ENCODE data around the gene OR10R2. TPM values are rescaled to one million over a fixed set of nuclear protein-coding genes. Genes with fewer than 3 reads are reported as not detected.
"Not testable (repeated sequence)": the region's sequence is repeated elsewhere in the genome, so short reads cannot be mapped to it uniquely, and the experiment has no call there.

Gene OR10R2, protein sequence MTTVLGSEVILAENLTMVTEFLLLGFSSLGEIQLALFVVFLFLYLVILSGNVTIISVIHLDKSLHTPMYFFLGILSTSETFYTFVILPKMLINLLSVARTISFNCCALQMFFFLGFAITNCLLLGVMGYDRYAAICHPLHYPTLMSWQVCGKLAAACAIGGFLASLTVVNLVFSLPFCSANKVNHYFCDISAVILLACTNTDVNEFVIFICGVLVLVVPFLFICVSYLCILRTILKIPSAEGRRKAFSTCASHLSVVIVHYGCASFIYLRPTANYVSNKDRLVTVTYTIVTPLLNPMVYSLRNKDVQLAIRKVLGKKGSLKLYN
- total RNA-seq (not detected in 2 replicates), polyA plus RNA-seq (not detected in 2 replicates)

DNA sequence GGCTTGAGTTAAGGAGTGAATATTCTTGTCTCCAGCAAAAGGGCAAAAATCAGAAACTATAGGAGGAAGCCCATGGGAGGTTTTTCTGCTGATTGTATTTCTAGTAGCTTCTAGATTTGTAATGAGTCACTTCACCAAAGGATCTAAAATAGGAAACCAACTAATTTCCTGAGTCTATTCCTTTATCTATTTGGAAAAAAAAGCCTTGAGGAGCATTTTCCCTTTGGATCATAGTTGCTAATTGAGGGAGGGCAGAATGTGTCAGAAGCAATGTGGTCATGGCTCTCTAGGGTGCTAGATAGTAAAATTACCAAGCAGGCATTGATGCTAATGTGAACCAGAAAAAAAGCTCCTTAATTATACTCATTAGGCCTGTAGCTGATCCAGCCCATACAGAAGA, at the start of gene OR10R2:
OR10R2 (plus strand) TSS at position 301 of the 400 bp plus-strand sequence. CDS start 106 bp downstream, outside the sequence.
- DNase-seq (ENCODE audit: low read depth in 1 of 2, low spot score in 1 of 2) = no peak
- no peak within 1 kb of the TSS for H3K27ac ChIP-seq
- H3K36me3 ChIP-seq = no peaks in the 10 kb centered on the region
- H3K27me3 ChIP-seq = peaks cover 2% of the 10 kb centered on the region
- TF ChIP-seq, protein P1, sequence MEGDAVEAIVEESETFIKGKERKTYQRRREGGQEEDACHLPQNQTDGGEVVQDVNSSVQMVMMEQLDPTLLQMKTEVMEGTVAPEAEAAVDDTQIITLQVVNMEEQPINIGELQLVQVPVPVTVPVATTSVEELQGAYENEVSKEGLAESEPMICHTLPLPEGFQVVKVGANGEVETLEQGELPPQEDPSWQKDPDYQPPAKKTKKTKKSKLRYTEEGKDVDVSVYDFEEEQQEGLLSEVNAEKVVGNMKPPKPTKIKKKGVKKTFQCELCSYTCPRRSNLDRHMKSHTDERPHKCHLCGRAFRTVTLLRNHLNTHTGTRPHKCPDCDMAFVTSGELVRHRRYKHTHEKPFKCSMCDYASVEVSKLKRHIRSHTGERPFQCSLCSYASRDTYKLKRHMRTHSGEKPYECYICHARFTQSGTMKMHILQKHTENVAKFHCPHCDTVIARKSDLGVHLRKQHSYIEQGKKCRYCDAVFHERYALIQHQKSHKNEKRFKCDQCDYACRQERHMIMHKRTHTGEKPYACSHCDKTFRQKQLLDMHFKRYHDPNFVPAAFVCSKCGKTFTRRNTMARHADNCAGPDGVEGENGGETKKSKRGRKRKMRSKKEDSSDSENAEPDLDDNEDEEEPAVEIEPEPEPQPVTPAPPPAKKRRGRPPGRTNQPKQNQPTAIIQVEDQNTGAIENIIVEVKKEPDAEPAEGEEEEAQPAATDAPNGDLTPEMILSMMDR (IDR thresholded peaks at IDR 0.05; ENCODE audit: low read depth, low read length) = no peak
- no peak within 1 kb of the TSS for H3K4me3 ChIP-seq
- H3K4me1 ChIP-seq (ENCODE audit: low read depth) = no peaks in the 10 kb centered on the region
- no peaks in the 10 kb centered on the region for H3K9me3 ChIP-seq (ENCODE audit: low read depth)

DNA sequence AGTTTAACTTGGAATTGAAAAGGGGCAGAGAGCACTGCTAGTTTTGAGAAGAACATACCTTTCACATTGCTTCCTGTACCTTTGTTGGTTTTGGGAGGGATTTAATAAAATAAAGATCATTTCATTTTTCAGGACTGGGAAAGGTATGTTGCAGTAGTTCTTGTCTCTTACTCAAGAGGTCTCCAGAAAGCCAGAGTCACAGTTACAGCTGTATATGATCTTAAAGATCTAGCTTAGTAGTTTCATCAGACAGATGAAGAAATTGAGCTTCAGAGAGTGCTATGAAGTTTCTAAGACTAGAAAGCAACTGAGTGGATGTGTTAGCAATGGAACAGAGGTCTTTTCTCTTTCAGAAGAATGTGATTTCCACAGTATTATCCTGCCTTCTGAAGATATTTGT, 47.0 kb upstream of the OR10R2 start:
- Histone ChIP-seq H3K27me3 (no peaks in the 10 kb centered on the region), H3K4me1 (ENCODE audit: low read depth) (no peaks in the 10 kb centered on the region), H3K9me3 (ENCODE audit: low read depth) (no peaks in the 10 kb centered on the region), H3K4me3 (no peak overlapping the region), H3K27ac (no peak overlapping the region), H3K36me3 (no peaks in the 10 kb centered on the region)
- TF ChIP-seq, protein P1 (IDR thresholded peaks at IDR 0.05; ENCODE audit: low read depth, low read length) = no peak
- DNase-seq (ENCODE audit: low read depth in 1 of 2, low spot score in 1 of 2) = no peak

DNA sequence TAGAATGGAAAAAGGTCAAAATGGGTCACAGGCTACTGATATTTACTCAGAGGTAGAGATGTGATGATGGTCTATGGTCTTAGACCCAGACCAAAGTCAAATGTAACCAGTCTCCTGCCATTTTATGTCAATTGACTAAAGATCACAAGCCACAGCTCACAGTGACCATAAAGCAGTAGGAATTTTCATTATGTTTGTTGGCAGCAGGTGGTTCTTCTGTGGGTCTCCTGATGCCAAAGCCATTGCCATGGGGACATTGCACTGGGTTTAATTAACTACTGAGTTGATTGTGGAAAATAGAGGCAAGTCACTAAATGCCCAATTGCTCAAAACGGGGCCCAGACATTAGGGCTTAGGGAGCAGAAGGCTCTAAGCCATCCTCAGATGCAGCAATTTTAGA, 45.9 kb upstream of the OR10R2 start, which contains the start of gene OR10K2:
OR10K2 (minus strand) TSS at position 101 of the 400 bp plus-strand sequence. CDS start 5,371 bp downstream, outside the sequence.
- TF ChIP-seq, protein P1 (IDR thresholded peaks at IDR 0.05; ENCODE audit: low read depth, low read length) = no peak
- Histone ChIP-seq H3K27me3 (no peaks in the 10 kb centered on the region), H3K27ac (no peak within 1 kb of the TSS), H3K9me3 (ENCODE audit: low read depth) (no peaks in the 10 kb centered on the region), H3K4me3 (no peak within 1 kb of the TSS), H3K4me1 (ENCODE audit: low read depth) (no peaks in the 10 kb centered on the region), H3K36me3 (no peaks in the 10 kb centered on the region)
- no peak for DNase-seq (ENCODE audit: low read depth in 1 of 2, low spot score in 1 of 2)

DNA sequence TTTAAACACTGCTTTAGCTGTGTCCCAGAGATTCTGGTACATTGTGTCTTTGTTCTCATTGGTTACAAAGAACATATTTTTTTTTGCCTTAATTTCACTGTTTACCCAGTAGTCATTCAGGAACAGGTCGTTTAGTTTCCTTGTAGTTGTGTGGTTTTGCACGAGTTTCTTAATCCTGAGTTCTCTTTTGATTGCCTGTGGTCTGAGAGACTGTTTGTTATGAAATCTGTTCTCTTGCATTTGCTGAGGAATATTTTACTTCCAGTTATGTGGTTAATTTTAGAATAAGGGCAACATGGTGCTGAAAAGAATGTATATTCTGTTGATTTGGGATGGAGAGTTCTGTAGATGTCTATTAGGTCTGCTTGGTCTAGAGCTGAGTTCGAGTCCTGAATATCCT, 41.9 kb upstream of the OR10R2 start:
- not testable (repeated sequence) for DNase-seq (ENCODE audit: low read depth in 1 of 2, low spot score in 1 of 2); H3K4me3 ChIP-seq; H3K27ac ChIP-seq; H3K27me3 ChIP-seq; H3K36me3 ChIP-seq; H3K4me1 ChIP-seq (ENCODE audit: low read depth); H3K9me3 ChIP-seq (ENCODE audit: low read depth)

DNA sequence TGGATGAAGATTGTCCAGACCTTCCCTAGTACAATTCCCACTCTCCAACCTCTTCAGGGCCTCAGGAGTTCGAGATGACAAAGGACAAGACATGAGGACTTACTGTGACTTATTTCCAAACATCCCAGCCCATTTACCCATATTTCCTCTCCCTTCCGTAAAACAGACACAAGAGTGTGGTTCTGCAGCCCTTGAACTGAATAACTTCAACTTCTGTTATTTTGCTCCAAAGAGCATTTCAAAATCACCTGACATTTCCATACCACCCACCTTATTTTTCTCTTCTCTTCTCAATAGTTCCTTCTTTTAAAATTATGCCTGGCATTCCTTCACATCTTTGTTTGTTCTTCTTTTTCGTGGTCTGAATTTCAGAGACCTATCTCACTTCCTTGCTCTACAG, 37.3 kb upstream of the OR10R2 start:
- H3K27ac ChIP-seq = no peak overlapping the region
- no peak overlapping the region for H3K4me3 ChIP-seq
- no peak for DNase-seq (ENCODE audit: low read depth in 1 of 2, low spot score in 1 of 2)
- H3K27me3 ChIP-seq = no peaks in the 10 kb centered on the region
- no peaks in the 10 kb centered on the region for H3K36me3 ChIP-seq
- no peaks in the 10 kb centered on the region for H3K9me3 ChIP-seq (ENCODE audit: low read depth)
- TF ChIP-seq, protein P1 (IDR thresholded peaks at IDR 0.05; ENCODE audit: low read depth, low read length) = no peak
- no peaks in the 10 kb centered on the region for H3K4me1 ChIP-seq (ENCODE audit: low read depth)

DNA sequence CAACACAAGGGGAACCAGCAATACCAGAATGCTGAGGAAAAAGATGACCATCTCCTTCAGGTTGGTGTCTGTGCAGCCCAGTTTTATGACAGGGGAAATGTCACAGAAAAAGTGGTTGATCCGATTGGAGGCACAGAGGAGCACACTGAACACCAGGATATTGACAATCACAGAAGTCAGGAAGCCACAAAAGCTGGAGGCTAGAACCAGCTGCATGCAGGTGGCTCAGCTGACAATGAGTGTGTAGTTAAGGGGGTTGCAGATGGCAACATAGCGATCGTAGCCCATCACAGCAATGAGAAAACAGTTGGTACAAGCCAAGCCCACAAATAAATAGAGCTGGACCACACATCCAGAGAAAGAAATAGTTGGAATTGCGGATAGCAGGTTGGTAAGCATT, 26.6 kb upstream of the OR10R2 start:
- no peak for DNase-seq (ENCODE audit: low read depth in 1 of 2, low spot score in 1 of 2)
- Histone ChIP-seq H3K36me3 (no peaks in the 10 kb centered on the region), H3K4me3 (no peak overlapping the region), H3K27ac (no peak overlapping the region), H3K4me1 (ENCODE audit: low read depth) (no peaks in the 10 kb centered on the region), H3K9me3 (ENCODE audit: low read depth) (no peaks in the 10 kb centered on the region), H3K27me3 (no peaks in the 10 kb centered on the region)
- TF ChIP-seq, protein P1 (IDR thresholded peaks at IDR 0.05; ENCODE audit: low read depth, low read length) = no peak

All from cardiac muscle cell (in vitro differentiated cells and primary cell).